HG02798 (cell line): ENCODE measurements around the gene GSTA4.
A peak's percentile ranks its signal among the peaks of the same experiment; 100 is the strongest.
"Not testable (repeated sequence)": the region's sequence is repeated elsewhere in the genome, so short reads cannot be mapped to it uniquely, and the experiment has no call there.

ENCODE experiments used
- ATAC-seq: cut with Tn5 transposase; IDR thresholded peaks from one replicate; pipeline ENCODE4 v1.9.1; 2021; ENCODE audit warnings: mild to moderate bottlenecking; ENCODE audit not compliant: unreplicated experiment, poor library complexity

The GSTA4 gene

DNA sequence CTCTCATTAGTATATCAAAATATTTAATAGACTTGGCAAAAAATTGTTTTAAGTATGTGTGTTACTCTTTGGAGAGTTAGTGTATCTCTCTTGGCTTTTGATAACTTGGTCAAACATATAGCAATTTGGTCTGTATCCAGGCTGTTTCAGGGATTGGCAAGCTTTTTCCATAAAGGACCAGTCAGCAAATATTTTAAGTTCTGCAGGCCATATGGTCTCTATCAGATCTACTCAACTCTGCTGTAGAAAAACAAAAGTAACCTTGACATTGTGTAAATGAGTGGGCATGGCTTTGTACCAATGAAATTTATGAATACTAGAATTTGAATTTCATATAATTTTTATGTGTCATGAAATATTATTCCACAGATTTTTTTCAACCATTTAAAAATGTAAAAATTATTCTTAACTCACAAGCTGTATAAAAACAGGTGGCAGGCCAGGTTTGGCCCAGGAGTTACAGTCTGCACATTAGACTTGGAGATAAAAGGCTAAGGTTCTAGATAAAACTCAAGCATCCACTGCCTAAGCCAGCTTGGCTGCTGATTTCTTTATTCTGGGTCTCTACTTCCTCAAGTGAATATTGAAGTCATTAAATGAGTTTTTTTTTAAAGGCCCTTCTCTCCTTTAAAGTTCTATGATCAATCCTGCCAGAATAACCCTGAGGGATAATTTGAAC is 13.7 kb downstream of the GSTA4 start:
- ATAC-seq, result no peak

DNA sequence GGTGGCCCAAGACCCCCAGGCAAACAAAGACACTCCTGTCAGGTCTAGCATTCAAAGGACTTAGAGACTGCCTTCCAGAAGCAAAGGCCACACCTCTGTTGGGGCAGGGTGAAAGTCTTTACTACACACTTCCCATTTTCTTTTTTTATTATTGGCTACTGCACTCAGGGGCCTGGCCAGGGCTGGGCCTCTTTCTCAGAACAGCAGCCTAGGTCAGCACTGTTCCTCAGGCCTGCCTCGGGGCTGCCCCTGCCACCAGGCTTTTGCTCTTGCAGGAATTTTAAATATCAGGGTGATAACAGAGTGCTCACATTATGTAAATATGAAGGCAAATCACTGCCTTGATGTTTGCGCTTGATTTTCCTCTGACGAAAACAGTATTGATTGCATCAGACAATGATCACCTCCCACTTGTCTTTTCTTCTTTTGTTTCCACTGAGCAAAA is 18.5 kb downstream of the GSTA4 start:
- ATAC-seq, result peak; percentile 96

DNA sequence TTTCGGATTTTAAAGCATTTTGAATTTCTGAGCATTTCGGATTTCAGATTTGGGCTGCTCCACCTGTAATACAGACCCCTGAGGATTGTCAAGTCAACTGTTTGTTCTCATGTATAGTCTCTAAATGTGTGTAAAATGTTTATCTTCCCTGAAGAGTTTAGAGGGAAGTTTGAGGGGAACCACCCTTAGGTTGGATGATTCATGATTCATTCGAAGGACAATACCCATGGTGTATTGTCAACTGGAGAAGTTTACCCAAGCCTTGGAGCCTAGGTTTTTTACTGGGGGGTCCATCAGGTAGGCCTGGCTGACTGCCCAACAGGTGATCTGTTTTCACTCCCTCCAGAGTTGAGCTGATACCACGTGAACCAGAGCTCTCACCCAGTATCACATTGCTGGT is 18.9 kb downstream of the GSTA4 start:
- ATAC-seq, result no peak

DNA sequence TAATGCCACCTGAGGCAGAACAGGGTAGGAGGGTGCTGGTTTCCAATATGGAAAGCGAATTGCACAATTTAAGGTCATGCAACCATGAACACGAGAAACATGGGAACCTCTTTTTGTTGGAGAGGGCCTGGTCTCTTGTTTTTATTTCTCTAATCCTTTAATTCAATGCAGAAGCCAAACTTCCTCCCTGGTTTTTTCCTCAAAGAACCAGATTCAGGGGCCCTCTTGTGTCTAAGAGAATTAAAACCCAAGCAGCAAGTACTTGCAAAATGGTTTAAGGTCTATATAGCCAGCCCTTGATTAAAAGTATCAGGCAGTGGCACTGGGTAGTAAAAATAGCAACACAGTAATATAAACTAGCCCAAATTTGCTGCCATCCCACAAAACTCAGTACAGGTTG is 19.5 kb downstream of the GSTA4 start:
- ATAC-seq, result no peak

DNA sequence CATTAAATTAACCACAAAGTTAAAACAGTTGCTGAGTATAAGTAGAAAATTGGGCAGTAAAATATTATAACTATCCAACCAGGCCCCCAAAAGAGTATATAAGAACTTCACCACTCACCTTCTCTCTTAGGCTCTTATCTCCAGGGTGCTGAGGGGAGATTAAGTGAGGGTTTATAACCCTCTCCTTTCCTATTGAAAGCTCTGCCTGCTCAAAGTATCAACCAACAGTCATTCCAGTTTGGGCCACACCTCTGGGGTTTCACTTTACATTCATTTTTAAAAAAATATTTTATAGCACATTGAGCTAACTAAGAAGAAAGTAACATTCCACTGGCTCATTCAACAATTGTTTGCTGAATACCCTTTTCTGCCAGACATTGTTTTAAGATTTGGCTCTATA is 22.1 kb downstream of the GSTA4 start:
- no peak for ATAC-seq

DNA sequence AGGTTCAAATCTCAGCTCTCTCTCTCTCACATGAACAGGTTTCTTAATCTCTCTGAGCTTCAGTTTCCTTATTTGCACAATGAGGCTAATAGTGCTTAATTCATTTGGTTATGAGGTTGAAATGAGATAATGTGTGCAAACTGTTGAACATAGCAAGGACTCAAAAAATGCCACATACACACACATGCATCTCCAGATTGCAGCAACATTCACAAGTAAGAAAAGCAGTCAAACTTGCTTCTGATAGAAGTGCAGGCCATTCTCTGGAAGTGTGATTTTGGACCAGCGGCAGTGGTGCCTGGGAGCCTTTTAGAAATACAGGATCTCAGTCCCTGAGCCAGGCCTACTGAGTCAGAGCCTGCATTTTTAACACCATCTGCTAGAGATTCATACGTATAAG is 25.7 kb downstream of the GSTA4 start:
- ATAC-seq, result no peak

DNA sequence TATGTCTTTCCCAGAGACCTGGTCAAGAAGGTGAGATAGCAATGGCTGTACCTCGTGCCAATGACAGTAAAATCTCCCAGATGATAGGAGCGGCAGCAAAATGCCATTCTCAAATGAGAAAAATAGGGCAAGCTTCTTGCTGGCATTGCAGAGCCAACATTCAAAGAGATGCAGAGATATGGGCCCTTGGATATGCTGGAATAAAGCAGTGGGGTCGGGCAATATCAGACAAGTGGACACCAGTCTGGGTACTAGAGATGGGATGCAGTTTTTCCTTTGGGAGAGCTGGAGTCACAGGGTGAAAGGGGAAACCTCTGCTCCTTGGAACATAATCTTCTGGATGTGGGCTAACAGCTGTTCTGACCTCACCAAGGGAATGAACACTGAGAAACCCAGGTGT is 29.0 kb downstream of the GSTA4 start:
- ATAC-seq, result no peak

DNA sequence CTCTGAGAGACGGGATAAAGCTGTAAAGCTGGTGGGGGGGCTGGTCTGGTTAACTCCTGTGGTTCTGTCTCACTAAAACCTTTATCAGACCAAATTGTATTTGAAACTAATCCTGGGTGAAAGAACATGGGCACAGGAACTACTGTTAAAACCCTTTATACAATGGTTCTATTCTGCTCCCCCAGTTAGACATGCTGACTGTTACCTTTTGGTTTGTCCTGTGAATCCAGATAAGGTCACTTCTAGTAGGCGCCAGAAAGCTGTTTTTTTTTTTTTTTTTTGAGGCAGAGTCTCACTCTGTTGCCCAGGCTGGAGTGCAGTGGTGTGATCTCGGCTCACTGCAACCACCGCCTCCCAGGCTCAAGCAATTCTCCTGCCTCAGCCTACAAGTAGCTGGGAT is 29.7 kb downstream of the GSTA4 start:
- no peak for ATAC-seq

DNA sequence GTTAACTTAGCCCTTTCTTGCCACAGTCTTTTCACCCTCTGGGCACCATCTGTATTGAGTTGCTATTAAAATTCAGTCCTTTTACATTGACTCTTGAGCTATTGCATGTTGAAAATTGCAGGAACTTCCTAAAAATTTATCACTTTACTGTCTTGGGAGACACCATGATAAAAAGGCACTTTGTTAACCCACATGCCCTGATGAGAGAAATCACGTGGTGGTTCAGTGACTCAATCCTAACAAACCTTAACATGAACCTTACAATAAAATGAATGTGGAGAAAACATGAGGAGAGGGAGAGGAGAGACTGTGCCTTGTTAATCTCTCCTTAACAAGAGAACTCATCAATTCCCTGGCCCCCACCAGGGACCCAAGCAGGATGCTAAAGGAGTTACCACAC is 30.8 kb downstream of the GSTA4 start:
- ATAC-seq, result no peak

DNA sequence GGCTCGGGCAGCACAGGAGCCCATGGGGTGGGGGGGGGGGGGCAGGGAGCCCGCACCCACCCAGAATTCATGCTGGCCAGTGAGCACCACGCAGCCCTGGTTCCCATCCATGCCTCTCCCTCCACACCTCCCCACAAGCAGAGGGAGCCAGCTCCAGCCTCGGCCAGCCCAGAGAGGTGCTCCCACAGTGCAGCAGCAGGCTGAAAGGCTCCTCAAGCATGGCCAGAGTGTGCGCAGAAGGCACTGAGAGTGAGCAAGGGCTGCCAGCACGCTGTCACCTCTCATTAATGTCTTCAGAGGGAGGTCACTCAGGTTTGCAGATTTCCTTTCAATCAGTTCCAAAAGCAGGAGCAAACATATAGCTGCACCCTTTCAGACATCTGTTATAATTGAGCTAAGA is 32.4 kb downstream of the GSTA4 start:
- ATAC-seq, result no peak

DNA sequence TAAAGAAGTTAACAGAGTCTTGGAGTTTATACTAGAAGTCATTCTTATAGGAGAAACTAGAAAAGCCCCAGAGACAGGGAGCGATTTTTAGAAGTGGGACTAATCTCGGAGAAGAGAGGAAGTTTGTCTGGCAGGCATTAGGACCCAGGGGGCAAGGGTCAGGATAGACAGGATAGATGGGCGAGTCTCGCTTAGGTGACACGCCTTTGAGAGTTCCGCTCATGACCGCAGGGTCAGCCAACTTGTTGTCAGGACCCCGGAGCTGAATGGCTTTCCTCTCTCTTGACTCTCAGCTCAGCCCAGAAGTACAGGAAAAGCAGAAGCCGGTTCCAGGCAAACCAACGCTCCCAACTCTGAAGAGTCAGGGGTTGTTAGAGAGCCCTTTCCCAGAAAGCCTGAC is 34.1 kb downstream of the GSTA4 start:
- not testable (repeated sequence) for ATAC-seq

DNA sequence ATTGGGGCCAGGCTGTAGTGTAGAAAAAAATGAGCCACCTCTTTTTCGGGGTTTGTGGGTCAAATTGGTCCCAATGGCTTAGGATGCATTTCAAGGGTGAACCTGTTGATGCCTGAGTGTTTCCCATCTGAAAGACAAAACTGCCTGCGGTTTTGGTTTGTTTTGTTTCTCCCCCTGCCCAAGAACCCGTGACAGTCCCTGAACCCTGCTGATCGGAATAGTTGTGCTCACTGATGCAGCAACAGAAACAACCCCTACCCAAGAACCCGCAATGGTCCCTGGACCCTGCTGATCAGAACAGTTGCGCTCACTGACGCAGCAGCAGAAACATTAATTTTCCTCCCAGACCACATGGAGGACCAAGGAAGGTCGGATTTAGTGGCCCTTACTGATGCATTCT is 34.9 kb downstream of the GSTA4 start:
- ATAC-seq, result not testable (repeated sequence)

DNA sequence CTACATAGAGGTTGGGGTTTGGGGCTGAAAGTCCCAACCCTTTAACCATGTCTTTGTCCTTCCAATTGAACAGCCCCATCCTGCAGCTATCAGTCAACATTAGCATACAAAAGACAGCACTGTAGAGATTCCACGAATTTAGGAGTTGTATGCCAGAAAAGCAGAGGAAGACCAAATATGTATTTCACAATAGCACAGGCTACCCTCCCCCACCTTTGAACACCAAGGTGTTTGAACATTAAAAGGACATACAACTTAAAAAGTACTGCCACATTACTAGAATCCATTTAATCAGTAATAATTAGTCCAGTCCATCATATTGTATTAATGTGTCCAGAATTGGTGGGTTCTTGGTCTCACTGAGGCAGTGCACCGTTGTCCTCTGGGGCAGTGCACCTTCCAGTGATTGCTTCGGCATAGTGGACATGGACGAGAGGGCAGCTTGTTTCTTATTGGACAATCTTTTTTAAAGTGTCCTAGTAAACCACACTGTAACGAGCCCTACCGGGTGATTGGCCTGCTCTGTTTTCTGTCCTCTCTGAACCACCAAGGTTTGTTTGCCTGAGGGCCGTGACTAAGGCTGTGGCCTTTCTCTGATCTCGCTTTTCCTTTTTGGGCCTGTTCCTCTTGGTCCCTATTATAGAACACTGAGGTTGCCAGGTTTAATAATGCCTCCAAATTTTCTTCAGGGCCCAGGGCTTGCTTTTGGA is 36.4 kb downstream of the GSTA4 start:
- no peak for ATAC-seq

DNA sequence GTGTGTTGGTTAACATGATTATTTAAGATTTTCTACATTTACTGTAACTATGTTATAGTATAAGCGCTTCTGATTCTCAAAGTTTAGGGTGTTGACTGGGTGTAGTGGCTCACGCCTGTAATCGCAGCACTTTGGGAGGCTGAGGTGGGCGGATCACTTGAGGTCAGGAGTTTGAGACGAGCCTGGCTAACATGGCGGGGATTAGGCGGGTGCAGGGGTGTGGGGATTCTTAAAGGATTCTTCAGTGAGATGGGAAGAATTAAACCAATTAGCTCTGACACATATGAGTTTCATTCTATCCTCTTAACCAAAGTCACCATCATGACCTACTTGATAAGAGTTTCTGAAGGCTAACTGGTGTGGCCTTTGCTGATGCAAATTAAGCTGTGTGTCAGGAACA is 39.2 kb downstream of the GSTA4 start:
- ATAC-seq, result no peak

DNA sequence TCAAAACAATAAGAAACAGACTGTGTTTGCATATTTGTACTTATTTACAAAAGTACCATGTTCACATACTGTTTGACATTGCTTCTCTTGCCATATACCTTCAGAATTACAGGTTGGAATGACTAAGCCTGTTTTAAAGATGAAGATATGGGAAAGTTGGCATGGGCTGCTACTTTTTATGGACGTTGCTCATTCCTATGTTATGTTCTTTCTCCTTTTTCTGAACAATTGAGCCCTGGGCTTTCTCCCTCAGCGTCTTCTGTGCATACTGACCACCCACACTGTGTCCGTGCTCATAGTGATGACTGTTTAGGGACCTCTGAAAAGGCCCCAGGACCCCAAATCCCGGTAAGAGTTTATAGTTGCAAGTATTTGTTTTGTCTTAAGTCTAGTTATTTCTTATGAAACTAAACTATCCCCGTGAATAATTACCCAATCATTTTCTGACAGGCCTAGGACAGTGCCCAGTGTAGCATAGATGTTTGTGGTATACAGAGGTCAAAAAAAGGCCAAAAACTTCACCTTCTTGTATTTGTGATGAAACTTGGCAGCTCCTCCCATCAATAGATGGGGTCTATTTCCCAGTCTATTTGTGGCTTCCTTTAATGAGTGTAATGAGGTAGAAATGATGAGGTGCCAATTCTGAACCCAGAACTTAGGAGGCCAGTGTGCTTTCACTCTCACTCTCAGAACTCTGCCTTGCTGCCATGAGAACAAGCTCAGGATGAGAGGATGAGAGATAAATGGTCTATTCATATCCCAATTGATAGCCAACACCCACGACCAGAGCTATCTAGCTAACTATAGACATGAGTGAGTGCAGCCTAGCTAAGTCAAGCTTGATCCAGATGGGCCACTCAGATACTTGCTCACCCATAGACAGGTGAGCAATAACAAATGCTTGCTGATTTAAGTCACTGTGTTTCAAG is 40.9 kb downstream of the GSTA4 start:
- ATAC-seq, result peak; percentile 45

DNA sequence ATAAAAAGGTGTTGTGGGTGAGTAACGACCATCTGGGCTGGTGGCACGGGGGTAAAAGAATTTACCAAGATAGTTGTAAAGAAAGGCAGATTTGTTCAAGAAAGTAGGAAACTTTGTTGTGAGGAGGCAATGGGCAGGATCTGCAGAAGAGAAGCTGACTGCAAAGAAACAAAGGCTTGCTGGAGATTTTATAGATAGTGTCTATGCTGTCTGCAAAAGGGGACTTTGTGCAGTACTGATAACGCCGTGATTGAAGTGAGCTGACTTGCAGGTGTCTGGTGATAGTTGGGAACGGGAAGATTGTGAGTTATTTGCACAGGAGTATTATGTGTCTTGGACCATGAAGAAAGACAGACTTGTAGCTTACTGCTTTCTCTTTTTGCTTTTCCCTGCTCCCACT is 48.8 kb downstream of the GSTA4 start:
- ATAC-seq, result no peak

DNA sequence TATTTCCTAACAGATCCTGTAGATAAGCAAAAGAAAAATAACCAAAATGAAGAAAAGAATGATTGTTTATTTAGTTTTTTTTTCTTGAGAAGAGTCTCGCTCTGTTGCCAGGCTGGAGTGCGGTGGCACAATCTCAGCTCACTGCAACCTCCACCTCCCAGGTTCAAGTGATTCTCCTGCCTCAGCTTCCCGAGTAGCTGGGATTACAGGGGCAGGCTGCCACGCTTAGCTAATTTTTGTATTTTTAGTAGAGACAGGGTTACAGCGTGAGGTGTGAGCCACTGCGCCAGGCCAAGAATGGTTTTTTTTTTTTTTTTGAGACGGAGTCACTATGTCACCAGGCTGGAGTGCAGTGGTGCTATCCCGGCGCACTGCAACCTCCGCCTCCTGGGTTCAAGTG is 52.3 kb downstream of the GSTA4 start:
- ATAC-seq, result not testable (repeated sequence)

DNA sequence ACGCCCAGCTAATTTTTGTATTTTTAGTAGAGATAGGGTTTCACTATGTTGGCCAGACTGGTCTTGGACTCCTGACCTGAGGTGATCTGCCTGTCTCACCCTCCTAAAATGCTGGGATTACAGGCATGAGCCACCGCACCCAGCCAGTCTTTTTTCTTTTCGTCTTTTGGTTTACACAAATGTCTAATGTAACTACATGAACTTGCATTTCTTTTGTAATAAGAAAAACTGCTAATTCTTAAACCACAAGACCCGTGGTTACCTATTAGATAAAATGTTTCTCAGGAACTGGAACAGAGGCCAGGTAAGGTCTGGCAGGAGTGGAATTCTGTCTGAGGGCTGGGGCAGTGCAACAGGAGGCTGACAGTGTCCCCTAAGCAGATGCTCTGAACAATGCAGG is 52.9 kb downstream of the GSTA4 start:
- ATAC-seq, result no peak

DNA sequence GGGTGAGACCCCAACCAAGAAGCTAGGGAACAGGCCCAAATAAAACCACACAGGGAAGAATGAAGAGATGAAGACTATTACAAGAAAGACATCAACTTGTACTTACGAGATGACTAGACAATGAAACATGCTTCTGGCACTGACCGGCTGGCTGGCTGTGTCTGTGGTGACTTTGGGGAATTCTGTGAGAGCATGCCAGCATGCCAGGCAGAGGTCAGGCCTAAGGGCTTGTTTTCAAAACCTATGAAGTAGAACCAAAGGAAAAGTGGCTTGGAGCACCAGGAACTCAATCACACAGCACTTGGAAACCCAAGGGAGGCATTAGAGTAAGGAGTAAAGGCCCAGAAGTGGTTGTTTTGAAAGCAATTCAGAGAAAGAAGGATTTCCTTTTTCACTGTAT is 57.2 kb downstream of the GSTA4 start:
- ATAC-seq, result no peak

DNA sequence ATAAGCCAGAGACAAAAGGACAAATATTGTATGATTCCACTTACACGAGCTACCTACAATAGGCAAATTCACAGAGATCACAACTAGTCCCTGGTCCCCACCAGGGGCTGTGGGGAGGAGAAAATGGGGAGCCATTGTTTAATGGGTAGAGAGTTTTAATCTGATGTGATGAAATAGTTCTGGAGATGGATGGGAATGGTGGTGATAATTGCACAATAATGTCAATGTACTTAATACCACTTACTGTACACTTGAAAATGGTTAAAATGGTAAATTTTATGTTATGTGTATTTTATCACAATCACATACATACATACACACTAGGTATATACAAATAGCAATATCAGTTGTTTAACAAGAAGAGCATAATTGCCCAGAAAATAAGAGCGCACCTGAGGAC is 61.3 kb downstream of the GSTA4 start:
- no peak for ATAC-seq

DNA sequence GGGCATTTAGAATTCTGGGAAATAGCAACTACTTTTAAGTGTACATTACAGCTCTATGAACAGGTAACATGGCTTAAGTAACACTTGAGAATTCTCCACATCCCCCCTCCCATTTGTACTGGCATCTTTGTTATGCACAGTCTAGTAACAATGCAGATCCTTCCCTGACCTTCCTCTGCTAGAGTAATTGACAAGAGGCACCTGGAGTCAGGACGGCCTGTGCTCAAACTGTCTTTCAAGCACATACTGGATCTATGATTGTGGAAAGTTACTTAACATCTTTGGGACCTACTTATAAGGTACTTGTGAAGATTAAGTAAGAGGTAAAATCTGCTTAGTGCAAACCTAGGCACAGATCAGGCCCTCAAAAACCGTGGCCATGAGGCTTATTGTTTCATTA is 63.7 kb downstream of the GSTA4 start:
- ATAC-seq, result no peak
